GM21529 (cell line): Measurements from ENCODE around the gene CTIF.
"Not testable (repeated sequence)": the region's sequence is repeated elsewhere in the genome, so short reads cannot be mapped to it uniquely, and the experiment has no call there.

Experiments
- ATAC-seq: cut with Tn5 transposase; IDR thresholded peaks from one replicate; pipeline ENCODE4 v1.9.1; 2021; ENCODE audit not compliant: unreplicated experiment

Gene CTIF

DNA sequence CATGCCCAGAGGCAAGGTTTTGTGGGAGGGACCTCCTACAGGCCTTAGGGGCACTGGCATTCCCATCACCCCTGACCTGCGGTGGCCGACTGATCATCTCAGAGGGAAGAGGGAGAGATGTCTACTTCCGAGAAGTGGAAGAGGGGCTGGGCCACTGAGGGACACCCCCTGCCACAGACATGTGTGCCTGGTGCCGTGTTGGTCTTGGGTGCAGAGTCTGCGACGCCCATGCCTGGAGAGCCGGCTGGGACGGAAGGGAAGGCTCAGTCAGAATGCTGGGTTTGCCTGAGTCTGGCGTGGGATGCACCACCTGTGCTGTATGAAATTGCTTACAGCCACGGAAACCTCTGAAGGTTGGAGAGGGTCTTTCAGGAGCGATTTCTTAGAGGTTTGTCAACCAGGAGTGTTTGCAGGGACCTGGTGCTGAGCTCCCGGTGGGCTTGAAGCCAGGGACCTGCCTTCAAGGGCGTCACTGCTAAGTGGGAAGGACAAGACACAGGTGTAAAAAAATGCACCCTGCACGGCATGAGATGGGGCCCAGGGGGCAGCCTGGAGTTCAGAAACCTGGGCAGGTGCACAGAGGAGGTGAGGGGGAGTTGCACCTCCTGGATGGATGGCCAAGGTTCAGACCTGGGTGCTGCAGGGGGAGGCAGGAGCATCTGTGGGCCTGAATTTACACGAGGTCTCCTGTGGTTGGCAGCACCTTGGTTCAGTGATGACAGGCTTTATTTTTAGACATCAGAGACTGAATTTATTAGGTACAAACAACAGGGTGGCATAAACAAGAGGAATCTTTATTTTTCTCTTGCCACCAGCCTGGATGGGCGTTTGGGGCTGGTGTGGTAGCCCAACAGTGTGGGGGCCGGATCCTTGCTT lies 100.3 kb downstream of the CTIF start:
- no peak for ATAC-seq

- ATAC-seq, result no peak
Observed at GRCh38 chr18:48639772-48640432, 101.1 kb downstream of the CTIF start.

DNA sequence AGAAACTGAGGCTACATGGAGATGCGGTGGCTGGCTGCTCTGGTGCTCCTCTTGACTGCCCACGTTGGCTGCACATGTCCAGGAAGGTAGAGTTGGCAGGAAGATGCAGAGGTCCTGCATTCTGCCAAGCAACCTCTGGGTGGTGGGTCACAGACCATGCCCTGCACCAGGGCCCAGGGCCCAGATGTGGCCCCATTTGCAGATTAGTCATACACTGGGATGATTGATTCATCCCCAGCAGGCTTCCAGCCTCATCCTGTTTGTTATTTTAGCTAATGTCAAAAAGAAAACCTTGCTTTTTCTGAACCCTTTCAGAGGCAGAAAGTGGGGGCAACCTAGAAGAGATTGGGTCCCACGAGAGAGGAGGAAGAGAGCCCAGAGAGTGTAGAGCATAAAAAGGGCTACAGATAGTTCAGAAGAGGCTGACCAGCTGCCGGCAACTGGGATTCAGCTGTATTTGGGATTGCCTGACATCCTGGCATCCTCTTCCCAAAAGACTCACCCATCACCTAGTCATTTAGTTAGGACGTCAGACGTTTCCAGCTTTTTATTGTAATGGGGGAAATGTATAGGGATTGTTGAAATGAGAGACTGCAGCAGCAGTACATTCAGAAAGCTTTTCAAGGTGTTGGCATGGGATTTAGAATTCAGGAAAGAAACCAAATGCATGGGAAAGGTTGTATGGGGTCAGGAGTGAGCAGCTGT lies 101.9 kb downstream of the CTIF start:
- ATAC-seq, result no peak

- no peak for ATAC-seq
Observed at GRCh38 chr18:48641981-48642380, 103.2 kb downstream of the CTIF start.

DNA sequence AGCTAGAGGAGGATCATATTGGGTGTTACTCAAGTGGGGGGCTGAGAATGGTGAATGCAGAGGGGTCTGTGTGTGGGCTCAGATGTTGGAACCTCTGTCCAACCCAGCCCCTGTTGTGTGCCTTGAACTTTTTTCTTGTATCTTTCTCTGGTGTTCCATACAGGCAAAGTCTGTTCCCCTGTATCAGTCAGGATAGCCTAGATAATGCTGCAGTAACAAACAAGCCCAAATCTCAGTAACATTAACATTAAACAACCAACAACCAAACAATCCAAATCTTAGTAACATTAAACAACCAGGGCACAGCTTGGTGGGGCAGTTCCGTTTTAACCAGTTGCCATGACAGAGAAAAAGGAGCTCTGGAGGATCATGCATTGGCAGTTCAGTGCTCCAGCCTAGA lies 103.7 kb downstream of the CTIF start:
- no peak for ATAC-seq

- ATAC-seq, result no peak
Observed at GRCh38 chr18:48643262-48643661, 104.4 kb downstream of the CTIF start.

GRCh38 chr18:48644029-48644428 lies 105.2 kb downstream of the CTIF start:
- ATAC-seq, result no peak

DNA sequence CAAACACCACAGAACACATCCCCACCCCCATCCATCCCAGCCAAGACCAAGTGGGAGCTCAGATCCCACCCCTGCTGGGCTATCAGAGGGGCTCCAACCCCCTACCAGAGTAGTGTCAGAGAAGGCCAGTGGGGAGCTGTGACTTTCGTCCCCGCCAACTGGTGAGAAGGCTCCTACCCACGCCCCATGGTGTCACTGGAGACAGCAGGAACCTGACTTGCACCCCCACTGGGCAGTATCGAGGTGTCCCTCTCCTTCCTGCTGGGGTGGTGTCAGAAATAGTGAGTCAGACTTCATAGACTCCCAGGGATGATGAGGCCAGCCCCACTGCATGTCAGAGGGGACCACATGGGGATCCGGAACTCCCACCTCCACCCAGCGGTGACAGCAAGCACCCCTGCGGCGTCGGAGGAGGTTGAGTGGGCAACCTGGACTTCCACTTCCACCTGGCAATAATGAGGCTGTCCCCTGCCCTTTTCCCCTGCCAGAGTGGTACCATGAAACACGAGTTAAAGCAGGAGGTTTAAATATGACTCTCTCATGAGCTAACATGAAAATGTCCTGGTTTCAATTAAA lies 106.7 kb downstream of the CTIF start:
- ATAC-seq, result no peak

GRCh38 chr18:48646976-48647375 lies 108.1 kb downstream of the CTIF start:
- ATAC-seq, result no peak

DNA sequence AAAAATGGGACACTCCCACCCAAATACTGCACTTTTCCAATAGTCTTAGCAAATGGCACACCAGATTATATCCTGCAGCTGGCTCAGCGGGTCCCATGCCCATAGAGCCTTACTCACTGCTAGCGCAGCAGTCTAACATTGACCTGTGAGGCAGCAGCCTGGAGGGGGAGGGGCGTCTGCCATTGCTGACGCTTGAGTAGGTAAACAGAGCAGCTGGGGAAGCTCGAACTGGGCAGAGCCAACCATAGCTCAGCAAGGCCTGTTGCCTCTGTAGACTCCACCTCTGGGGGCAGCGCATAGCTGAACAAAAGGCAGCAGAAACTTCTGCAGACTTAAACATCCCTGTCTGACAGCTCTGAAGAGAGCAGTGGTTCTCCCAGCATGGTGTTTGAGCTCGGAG lies 110.4 kb downstream of the CTIF start:
- no peak for ATAC-seq

DNA sequence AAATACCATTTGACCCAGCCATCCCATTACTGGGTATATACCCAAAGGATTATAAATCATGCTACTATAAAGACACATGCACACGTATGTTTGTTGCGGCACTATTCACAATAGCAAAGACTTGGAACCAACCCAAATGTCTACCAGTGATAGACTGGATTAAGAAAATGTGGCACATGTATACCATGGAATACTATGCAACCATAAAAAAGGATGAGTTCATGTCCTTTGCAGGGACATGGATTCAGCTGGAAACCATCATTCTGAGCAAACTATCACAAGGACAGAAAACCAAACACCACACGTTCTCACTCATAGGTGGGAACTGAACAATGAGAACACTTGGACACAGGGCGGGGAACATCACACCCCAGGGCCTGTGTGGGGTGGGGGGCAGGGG lies 115.8 kb downstream of the CTIF start:
- ATAC-seq, result not testable (repeated sequence)

GRCh38 chr18:48655508-48655907 lies 116.7 kb downstream of the CTIF start:
- ATAC-seq, result no peak

- no peak for ATAC-seq
Observed at GRCh38 chr18:48656176-48656575, 117.3 kb downstream of the CTIF start.

- ATAC-seq, result no peak
Observed at GRCh38 chr18:48656582-48656981, 117.8 kb downstream of the CTIF start.

DNA sequence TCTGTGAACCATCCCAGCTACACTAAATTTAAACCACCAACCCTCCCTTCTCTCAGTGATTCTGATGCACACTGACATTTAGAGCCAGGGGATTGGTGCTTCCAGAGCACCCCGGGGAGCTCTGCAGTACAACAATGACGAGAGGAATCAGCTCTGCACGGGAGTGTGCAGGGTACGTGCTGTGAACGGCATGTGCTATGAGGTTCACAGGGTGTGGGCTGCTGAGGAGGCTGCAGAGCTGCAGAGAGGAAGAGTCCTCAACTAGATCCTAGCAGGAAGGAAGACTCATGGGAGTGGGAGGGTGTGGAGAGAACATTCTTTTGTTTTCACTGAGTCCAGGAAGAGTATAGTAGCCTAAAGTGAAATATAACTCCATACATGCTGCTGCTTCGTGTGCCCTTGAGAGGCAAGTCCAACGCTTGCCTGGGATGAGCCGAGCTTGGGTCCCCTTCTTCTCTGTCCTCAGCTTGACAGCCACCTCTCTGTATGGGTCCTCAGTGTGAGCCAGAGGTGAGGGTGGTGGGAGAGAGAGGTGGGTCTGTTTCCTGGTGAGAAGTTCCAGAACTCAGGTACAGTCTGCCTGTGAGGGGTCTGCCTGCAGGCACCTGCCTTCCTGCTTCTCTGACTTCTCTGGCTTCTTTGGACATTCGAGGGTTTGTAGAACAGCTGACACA lies 118.8 kb downstream of the CTIF start:
- no peak for ATAC-seq

GRCh38 chr18:48658721-48659120 lies 119.9 kb downstream of the CTIF start:
- ATAC-seq, result no peak

- no peak for ATAC-seq
Observed at GRCh38 chr18:48659188-48660009, 120.6 kb downstream of the CTIF start.

GRCh38 chr18:48660346-48661228 lies 121.8 kb downstream of the CTIF start:
- no peak for ATAC-seq

- ATAC-seq, result no peak
Observed at GRCh38 chr18:48661421-48661820, 122.6 kb downstream of the CTIF start.
